LHCN-M2 (cell line): ENCODE results near the gene CNTLN. TPM values are rescaled to one million over a fixed set of nuclear protein-coding genes. Genes with fewer than 3 reads are reported as not detected.
A peak's percentile ranks its signal among the peaks of the same experiment; 100 is the strongest.
"Not testable (repeated sequence)": the region's sequence is repeated elsewhere in the genome, so short reads cannot be mapped to it uniquely, and the experiment has no call there.

Experiments used
- DNase-seq: peaks from one replicate; pipeline ENCODE4 v3.0.0-alpha.2; 2012; ENCODE audit warnings: low read depth
- total RNA-seq: library from RNA; depleted of rRNA; stranded (reverse); fragments of >200 nt; gene quantifications from 2 replicates; pipeline ENCODE4 v1.2.3, GENCODE V29; 2014

The CNTLN gene
- total RNA-seq, 1 experiment from 2014 or later, result 15.1 TPM

DNA sequence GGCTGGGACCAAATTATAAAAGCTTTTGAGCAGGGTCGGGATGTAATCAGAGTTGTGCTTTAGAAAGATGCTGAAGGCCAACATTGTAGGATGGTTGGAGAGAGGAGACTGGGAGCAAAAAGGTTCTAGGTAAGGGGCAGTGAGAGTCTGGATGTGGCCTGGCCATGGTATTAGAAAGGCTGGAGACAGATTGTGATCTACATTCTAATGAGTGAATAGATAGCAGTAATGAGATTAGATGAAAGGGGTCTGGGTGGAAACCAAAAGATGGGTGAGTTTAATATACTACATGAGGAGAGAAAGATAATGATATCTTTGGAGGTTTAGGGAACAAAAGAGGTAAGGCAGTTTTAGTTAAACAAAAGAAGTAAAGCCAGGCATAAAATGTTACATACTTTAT, 355.3 kb downstream of the CNTLN start:
- no peak for DNase-seq

GRCh38 chr9:17491780-17492179, 356.9 kb downstream of the CNTLN start:
- no peak for DNase-seq

DNA sequence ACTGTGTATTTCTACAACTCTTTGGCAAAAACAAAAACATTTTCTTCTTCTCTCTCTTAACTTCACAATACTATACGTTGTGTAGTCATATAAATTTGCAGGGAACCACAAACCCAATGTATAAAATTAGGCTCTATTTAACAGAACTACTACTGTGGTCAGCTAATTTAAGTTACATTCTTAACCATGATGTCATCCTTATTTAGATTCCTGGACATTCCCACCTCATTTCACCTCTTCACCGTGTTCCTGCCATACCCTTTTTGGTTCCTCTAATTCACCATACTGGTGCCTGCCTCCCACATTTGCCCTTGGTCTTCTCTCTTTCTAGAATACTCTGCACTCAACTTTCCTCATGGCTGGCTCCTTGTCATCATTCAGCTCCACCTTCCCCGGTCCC, 368.4 kb downstream of the CNTLN start:
- DNase-seq, result no peak

GRCh38 chr9:17509151-17509550, 374.3 kb downstream of the CNTLN start:
- DNase-seq, result no peak

- DNase-seq, result no peak
These were observed 374.9 kb downstream of the CNTLN start for GRCh38 chr9:17509701-17510100.

GRCh38 chr9:17519761-17520160, 384.9 kb downstream of the CNTLN start:
- no peak for DNase-seq

- DNase-seq, result no peak
These were observed 385.6 kb downstream of the CNTLN start for GRCh38 chr9:17520268-17521064.

- no peak for DNase-seq
These were observed 386.4 kb downstream of the CNTLN start for GRCh38 chr9:17521100-17521855.

DNA sequence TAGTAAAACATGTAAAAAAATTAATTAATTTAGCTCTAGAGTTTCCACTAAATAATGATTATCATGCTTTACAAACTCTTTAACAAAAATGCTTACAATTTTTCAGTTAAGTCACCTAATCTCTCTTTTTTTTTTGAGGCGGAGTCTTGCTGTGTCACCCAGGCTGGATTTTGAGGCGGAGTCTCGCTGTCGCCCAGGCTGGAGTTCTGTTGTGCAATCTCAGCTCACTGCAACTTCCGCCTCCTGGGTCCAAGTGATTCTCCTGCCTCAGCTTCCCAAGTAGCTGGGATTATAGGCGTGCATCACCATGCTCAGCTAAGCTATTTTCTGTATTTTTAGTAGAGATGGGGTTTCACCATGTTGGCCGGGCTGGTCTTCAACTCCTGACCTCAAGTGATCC, 391.9 kb downstream of the CNTLN start:
- DNase-seq, result not testable (repeated sequence)

- DNase-seq, result peak; percentile 14
These were observed 394.0 kb downstream of the CNTLN start for GRCh38 chr9:17528859-17529258.

DNA sequence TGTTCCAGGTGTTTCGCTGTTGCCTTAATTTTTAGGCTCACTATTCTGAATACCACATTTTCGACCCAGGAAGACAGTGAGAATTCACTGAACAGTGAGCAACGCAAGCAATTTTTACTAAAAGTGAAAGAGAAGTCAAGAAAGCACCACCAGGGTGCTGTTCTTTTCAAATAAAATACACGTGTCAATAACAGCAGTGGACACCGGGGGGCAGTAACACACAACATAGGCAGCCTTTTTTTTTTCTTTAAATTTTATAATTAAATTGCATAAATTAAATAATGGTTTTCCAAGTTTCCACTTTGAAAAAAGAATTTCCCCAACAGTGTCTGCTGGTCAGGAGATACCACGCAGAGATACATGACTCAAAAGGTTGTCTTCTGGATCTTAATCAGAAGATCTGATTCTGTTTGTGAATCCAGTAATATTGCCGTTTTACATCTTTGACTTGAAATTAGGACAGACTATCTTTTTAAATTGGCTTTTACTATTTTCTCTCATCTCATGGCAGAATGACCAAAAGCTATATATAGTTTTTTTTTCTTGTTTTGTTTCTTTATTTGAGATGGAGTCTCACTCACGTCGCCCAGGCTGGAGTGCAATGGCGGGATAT, 396.9 kb downstream of the CNTLN start:
- DNase-seq, result peak; percentile 39

GRCh38 chr9:17532461-17532860, 397.6 kb downstream of the CNTLN start:
- DNase-seq, result no peak

- DNase-seq, result no peak
These were observed 400.3 kb downstream of the CNTLN start for GRCh38 chr9:17535176-17535575.

DNA sequence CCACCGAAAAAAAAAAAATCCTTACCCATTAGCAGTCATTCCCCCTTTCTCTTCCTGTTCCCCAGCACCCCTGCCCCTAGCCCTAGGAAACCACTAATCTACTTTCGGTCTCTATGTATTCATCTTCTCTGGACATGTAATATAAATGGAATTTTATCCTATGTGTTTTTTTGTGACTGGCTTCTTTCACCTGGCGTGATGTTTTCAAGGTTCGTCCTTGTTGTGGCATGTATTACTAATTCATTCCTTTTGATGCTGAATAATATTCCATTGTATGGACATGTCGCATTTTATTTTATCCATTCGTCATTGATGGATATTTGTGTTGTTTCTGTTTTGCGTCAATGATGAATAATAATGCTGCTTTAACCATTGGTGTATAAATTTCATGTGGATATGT, 401.2 kb downstream of the CNTLN start:
- no peak for DNase-seq

DNA sequence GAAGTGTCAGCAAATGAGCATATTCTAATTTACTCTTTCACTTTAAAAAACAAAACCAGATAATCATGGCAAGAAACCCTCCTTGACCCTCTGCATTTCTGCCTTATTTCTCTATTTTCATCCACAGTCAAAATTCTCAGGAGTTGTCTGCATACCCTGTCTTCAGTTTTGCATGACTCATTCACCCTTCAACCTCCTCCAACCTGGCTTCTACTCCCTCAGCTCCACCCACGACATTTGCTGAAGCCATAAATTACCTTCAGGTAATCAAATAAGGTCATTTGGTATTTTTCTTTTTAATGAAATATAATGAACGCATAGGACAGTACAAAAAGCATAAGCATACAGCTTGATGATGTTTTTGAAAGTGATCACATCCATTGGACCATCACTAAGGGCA, 416.2 kb downstream of the CNTLN start:
- DNase-seq, result no peak
